ENCODE data around the gene PGLYRP3.

Gene PGLYRP3

DNA sequence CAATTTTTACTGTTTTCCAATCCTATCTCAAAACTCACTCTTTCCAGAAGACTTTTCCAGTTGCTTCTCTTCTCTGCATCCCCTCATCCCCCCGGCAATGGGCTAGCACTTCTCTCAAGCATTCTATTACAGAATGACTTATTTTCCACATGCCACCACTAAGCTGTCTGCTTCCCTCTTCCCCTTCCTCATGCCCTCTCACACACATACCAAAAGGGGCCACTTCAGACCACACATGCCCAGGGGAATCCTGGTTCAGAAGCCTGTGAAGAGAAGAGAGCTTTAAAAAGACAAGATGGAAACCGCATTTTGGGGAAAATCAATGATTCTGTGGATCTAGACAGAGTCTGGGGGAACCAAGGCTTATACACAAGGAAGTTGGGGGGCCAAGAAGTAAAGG, 61.7 kb downstream of the PGLYRP3 start:
- ChIA-PET CTCF (no interaction called here), POLR2A (no interaction called here)
- Histone ChIP-seq H3K36me3 (ENCODE audit: control insufficient read depth in 2 of 2, insufficient read depth in 1 of 2, low read length in 2 of 2) (no peaks in the 10 kb centered on the region), H3K9me3 (ENCODE audit: control insufficient read depth, insufficient read depth, low read depth, low read length) (no peaks in the 10 kb centered on the region), H3K4me3 (ENCODE audit: low read depth, low read length) (no peak overlapping the region), H3K27ac (ENCODE audit: extremely low read depth, low read depth, low read length) (no peak overlapping the region), H3K4me1 (ENCODE audit: control insufficient read depth, insufficient read depth, low read length) (no peaks in the 10 kb centered on the region)
- TF ChIP-seq HOXC10 (CRISPR knock-in tag; IDR thresholded peaks at IDR 0.05) (no peak), ZNF701 (tag by site-specific recombination; IDR thresholded peaks at IDR 0.05) (no peak), ZNF677 (tag by site-specific recombination; IDR thresholded peaks at IDR 0.05) (no peak), ZNF223 (tag by site-specific recombination; IDR thresholded peaks at IDR 0.05) (no peak), HOXD13 (CRISPR knock-in tag; IDR thresholded peaks at IDR 0.05; ENCODE audit: borderline replicate concordance) (no peak), ZXDB (tag by site-specific recombination; IDR thresholded peaks at IDR 0.05) (no peak), ZNF366 (tag by site-specific recombination; conservative IDR thresholded peaks at IDR 0.05) (no peak), KLF9 (tag by site-specific recombination; IDR thresholded peaks at IDR 0.05; ENCODE audit: low read depth) (no peak)
- TF ChIP-seq, protein P1, sequence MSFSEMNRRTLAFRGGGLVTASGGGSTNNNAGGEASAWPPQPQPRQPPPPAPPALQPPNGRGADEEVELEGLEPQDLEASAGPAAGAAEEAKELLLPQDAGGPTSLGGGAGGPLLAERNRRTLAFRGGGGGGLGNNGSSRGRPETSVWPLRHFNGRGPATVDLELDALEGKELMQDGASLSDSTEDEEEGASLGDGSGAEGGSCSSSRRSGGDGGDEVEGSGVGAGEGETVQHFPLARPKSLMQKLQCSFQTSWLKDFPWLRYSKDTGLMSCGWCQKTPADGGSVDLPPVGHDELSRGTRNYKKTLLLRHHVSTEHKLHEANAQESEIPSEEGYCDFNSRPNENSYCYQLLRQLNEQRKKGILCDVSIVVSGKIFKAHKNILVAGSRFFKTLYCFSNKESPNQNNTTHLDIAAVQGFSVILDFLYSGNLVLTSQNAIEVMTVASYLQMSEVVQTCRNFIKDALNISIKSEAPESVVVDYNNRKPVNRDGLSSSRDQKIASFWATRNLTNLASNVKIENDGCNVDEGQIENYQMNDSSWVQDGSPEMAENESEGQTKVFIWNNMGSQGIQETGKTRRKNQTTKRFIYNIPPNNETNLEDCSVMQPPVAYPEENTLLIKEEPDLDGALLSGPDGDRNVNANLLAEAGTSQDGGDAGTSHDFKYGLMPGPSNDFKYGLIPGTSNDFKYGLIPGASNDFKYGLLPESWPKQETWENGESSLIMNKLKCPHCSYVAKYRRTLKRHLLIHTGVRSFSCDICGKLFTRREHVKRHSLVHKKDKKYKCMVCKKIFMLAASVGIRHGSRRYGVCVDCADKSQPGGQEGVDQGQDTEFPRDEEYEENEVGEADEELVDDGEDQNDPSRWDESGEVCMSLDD (tag by site-specific recombination; IDR thresholded peaks at IDR 0.05): no peak
- TF ChIP-seq, protein P2, sequence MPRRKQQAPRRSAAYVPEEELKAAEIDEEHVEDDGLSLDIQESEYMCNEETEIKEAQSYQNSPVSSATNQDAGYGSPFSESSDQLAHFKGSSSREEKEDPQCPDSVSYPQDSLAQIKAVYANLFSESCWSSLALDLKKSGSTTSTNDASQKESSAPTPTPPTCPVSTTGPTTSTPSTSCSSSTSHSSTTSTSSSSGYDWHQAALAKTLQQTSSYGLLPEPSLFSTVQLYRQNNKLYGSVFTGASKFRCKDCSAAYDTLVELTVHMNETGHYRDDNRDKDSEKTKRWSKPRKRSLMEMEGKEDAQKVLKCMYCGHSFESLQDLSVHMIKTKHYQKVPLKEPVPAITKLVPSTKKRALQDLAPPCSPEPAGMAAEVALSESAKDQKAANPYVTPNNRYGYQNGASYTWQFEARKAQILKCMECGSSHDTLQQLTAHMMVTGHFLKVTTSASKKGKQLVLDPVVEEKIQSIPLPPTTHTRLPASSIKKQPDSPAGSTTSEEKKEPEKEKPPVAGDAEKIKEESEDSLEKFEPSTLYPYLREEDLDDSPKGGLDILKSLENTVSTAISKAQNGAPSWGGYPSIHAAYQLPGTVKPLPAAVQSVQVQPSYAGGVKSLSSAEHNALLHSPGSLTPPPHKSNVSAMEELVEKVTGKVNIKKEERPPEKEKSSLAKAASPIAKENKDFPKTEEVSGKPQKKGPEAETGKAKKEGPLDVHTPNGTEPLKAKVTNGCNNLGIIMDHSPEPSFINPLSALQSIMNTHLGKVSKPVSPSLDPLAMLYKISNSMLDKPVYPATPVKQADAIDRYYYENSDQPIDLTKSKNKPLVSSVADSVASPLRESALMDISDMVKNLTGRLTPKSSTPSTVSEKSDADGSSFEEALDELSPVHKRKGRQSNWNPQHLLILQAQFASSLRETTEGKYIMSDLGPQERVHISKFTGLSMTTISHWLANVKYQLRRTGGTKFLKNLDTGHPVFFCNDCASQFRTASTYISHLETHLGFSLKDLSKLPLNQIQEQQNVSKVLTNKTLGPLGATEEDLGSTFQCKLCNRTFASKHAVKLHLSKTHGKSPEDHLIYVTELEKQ (tag by site-specific recombination; IDR thresholded peaks at IDR 0.05; ENCODE audit: borderline replicate concordance): no peak
- TF ChIP-seq, protein P3, sequence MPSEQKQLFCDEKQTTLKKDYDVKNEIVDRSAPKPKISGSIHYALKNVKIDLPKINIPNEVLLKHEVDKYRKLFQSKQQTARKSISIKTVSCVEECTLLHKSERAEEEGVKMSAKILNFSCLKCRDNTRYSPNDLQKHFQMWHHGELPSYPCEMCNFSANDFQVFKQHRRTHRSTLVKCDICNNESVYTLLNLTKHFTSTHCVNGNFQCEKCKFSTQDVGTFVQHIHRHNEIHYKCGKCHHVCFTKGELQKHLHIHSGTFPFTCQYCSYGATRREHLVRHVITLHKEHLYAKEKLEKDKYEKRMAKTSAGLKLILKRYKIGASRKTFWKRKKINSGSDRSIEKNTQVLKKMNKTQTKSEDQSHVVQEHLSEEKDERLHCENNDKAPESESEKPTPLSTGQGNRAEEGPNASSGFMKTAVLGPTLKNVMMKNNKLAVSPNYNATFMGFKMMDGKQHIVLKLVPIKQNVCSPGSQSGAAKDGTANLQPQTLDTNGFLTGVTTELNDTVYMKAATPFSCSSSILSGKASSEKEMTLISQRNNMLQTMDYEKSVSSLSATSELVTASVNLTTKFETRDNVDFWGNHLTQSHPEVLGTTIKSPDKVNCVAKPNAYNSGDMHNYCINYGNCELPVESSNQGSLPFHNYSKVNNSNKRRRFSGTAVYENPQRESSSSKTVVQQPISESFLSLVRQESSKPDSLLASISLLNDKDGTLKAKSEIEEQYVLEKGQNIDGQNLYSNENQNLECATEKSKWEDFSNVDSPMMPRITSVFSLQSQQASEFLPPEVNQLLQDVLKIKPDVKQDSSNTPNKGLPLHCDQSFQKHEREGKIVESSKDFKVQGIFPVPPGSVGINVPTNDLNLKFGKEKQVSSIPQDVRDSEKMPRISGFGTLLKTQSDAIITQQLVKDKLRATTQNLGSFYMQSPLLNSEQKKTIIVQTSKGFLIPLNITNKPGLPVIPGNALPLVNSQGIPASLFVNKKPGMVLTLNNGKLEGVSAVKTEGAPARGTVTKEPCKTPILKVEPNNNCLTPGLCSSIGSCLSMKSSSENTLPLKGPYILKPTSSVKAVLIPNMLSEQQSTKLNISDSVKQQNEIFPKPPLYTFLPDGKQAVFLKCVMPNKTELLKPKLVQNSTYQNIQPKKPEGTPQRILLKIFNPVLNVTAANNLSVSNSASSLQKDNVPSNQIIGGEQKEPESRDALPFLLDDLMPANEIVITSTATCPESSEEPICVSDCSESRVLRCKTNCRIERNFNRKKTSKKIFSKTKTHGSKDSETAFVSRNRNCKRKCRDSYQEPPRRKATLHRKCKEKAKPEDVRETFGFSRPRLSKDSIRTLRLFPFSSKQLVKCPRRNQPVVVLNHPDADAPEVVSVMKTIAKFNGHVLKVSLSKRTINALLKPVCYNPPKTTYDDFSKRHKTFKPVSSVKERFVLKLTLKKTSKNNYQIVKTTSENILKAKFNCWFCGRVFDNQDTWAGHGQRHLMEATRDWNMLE (tag by site-specific recombination; conservative IDR thresholded peaks at IDR 0.05; ENCODE audit: low read depth): no peak

DNA sequence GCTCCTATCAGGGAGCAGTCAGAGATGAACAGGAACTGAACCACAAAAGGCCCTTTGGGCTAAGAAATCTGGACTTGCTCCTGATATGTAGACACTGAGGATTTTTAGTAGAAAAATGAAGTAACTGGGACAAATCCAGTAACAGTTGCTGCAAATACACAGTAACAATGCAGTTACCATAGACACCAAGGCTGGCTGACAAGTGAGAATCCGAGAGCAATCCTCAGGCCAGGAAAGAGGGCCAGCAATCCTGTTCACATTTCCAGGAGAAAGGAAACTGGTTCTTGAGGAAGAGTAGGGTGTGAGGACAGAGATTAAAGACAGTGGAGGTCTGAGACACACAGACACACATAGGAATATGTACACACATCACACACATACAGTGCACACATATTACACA, 62.6 kb downstream of the PGLYRP3 start:
- H3K4me3 ChIP-seq (ENCODE audit: low read depth, low read length): no peak overlapping the region
- POLR2A ChIA-PET: no interaction called here
- no peak for TF ChIP-seq ZNF133 (tag by site-specific recombination; IDR thresholded peaks at IDR 0.05)
- TF ChIP-seq YY1 (tag by site-specific recombination; IDR thresholded peaks at IDR 0.05): no peak
- no peak for TF ChIP-seq ZNF600 (tag by site-specific recombination; IDR thresholded peaks at IDR 0.05)
- TF ChIP-seq PRDM1 (tag by site-specific recombination; IDR thresholded peaks at IDR 0.05): no peak
- TF ChIP-seq ZNF350 (tag by site-specific recombination; IDR thresholded peaks at IDR 0.05): no peak
- TF ChIP-seq ZNF391 (tag by site-specific recombination; IDR thresholded peaks at IDR 0.05; ENCODE audit: borderline replicate concordance, low read depth): no peak
- TF ChIP-seq, protein P4, sequence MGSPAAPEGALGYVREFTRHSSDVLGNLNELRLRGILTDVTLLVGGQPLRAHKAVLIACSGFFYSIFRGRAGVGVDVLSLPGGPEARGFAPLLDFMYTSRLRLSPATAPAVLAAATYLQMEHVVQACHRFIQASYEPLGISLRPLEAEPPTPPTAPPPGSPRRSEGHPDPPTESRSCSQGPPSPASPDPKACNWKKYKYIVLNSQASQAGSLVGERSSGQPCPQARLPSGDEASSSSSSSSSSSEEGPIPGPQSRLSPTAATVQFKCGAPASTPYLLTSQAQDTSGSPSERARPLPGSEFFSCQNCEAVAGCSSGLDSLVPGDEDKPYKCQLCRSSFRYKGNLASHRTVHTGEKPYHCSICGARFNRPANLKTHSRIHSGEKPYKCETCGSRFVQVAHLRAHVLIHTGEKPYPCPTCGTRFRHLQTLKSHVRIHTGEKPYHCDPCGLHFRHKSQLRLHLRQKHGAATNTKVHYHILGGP (tag by site-specific recombination; IDR thresholded peaks at IDR 0.05): no peak
- no peak for TF ChIP-seq WT1 (tag by site-specific recombination; IDR thresholded peaks at IDR 0.05)
- TF ChIP-seq, protein P5, sequence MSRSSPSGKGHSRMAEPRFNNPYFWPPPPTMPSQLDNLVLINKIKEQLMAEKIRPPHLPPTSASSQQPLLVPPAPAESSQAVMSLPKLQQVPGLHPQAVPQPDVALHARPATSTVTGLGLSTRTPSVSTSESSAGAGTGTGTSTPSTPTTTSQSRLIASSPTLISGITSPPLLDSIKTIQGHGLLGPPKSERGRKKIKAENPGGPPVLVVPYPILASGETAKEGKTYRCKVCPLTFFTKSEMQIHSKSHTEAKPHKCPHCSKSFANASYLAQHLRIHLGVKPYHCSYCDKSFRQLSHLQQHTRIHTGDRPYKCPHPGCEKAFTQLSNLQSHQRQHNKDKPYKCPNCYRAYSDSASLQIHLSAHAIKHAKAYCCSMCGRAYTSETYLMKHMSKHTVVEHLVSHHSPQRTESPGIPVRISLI (tag by site-specific recombination; IDR thresholded peaks at IDR 0.05): no peak
- TF ChIP-seq ZNF660 (tag by site-specific recombination; IDR thresholded peaks at IDR 0.05): no peak
- TF ChIP-seq ZBTB17 (tag by site-specific recombination; IDR thresholded peaks at IDR 0.05): no peak
- no peak for TF ChIP-seq REPIN1 (tag by site-specific recombination; IDR thresholded peaks at IDR 0.05; ENCODE audit: low read depth)

More for the DNA sequence above, 62.6 kb downstream of the PGLYRP3 start:
- Histone ChIP-seq H3K4me1 (ENCODE audit: control insufficient read depth, insufficient read depth, low read length) (no peaks in the 10 kb centered on the region), H3K9me3 (ENCODE audit: control insufficient read depth, insufficient read depth, low read depth, low read length) (no peaks in the 10 kb centered on the region), H3K27ac (ENCODE audit: extremely low read depth, low read depth, low read length) (no peak overlapping the region), H3K36me3 (ENCODE audit: control insufficient read depth in 2 of 2, insufficient read depth in 1 of 2, low read length in 2 of 2) (no peaks in the 10 kb centered on the region)
- CTCF ChIA-PET: interaction anchor here (0.7 kb wide), 1 partner anchor 16 kb away, joined by 3 read pairs; no protein-coding TSS in a partner anchor

All from HEK293 (cell line).